HG03442 (cell line): ENCODE results near the gene SHCBP1L.

Experiments used
- ATAC-seq: cut with Tn5 transposase; IDR thresholded peaks from one replicate; pipeline ENCODE4 v1.9.1; 2021; ENCODE audit warnings: mild to moderate bottlenecking, moderate library complexity; ENCODE audit not compliant: unreplicated experiment

Gene SHCBP1L

DNA sequence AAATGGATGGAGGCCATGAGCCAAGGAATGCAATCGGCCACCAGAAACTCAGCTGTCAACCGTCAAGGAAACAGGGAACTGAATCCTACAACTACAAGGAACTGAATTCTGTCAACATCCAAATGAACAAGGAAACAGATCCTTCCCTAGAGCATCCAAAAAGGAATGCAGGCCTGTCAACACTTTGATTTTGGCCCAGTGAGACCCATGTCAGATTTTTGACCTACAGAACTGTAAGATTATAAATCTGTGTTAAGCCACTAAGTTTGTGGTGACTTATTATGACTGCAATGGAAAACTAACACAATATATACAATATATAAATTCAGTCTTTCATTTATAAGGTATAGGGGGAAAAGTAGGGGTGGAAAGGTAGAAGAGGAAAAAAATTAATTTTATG lies 55.3 kb downstream of the SHCBP1L start:
- ATAC-seq, result no peak

- ATAC-seq, result no peak
These were observed 61.9 kb downstream of the SHCBP1L start for GRCh38 chr1:182890927-182891610.

DNA sequence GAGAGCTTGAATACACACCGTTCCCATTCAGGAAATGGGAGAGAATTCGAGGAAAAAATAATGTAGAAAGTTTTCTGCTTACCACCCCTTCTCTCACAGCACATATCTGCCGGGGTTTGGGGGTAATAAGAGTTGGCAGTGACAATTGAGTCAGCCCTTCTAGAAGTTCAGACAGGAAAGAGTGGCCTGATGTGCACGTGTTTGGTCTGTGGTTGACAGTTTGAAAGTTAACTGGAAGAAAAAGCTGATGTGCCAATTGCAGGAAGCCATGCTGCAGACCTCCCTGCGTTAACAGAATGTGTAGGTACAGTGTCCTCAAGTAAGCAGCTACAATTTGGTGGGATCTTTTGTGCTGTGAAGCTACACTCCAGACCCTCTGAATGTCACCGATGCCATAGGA lies 63.0 kb downstream of the SHCBP1L start:
- no peak for ATAC-seq

- no peak for ATAC-seq
These were observed 64.0 kb downstream of the SHCBP1L start for GRCh38 chr1:182888736-182889531.

- no peak for ATAC-seq
These were observed 66.0 kb downstream of the SHCBP1L start for GRCh38 chr1:182886985-182887384.

DNA sequence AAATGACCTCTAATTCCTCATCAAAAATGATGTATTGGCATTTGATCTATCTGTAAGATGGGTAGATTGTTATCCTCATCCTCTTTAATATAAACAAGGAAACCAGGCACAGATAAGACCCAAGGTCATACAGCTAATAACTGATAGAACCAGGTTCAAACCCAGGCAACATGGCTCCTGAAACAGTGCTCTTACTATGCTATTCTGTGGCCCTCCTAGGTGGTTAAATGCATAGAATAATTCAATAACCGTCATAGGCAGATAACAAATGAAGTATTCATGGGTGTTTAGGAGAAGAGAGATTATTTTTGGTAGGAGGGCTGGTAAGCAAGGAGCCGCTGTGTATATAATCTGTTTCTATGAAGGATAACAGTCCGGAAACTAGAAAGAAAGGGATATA lies 67.4 kb downstream of the SHCBP1L start:
- ATAC-seq, result no peak

DNA sequence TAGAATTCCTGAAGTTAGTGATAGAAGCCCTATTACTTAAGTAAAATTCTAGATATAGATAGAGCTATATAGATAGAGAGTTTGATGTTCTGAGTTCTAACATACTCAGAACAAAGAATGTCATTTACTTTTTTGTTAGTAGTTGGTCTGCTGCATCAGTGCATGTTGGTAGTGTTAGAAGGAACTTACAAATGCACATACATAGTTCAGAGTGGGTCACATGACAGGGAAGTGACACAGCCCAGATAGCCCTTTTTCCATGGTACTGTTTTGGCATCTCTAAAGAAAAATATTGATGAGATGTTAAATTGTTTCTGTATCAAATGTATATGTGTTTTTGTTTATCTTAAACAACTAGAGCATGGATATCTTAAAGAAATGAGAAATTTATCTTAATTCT lies 68.1 kb downstream of the SHCBP1L start:
- no peak for ATAC-seq

DNA sequence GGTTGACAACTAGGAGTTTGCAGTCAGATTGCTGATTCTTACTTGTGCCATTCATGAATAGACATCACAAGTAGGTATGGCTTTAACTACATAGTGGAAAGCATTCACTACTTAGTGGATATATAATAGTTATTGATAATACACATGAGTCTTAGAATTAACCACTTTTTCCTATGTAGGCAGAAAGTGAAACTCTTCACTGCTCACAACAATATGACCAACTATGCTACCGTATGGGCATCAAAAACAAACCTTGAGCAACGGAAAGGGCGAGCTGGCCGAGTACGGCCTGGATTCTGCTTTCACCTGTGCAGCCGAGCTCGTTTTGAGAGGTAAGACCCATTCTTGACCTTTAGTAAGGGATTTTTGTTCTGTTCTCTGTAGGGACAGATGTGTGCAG lies 75.1 kb downstream of the SHCBP1L start:
- ATAC-seq, result no peak

DNA sequence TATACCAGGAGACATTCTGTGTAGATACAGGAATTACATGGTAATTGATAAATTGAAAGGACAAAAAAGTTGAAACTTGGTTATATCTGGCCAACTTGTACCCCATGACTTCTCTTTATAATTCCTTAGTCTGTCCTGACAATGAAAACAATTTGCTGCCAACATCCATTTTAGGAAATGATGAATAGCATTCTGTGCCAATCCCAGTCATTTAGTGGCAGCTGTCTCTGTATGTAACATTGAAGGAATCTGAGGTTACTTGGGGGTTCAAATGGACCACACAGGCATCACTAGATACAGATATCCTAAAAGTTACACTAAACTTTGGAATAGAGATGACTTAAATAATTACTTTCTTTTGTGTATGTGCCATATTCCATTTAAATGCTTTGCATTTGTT lies 75.6 kb downstream of the SHCBP1L start:
- no peak for ATAC-seq

GRCh38 chr1:182875889-182876288 lies 77.1 kb downstream of the SHCBP1L start:
- ATAC-seq, result no peak

DNA sequence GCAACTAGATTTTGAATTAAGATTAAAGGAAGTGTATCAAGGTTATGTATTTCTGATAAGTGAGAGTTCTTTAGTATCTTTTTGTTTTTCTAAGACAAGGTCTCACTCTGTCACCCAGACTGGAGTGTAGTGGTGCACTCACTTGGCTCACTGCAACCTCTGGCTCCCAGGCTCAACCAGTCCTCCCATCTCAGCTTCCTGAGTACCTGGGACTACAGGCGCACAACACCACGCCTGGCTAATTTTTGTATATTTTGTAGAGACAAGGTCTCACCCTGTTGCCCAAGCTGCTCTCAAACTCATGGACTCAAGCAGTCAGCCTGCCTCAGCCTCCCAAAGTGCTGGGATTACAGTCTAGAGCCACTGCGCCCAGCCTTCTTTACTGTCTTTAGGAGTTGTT lies 80.1 kb downstream of the SHCBP1L start:
- ATAC-seq, result no peak

DNA sequence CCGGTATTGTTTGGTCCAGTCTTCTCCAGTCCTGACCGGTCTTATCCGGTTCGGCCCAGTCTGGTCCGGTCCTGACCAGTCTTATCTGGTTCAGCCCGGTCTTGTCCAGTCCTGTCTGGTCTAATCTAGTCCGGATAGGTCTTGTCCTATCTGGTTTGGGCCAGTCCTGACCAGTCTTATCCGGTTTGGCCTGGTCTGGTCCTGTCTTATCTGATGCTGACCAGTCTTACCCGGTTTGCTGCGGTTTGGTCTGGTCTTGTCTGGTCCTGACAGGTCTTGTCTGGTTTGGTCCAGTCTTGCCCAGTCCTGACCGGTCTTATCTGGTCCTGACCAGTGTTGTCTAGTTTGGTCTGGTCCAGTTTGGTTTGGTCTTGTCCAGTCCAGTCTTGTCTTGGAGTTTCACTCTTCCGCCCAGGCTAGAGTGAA lies 83.7 kb downstream of the SHCBP1L start:
- ATAC-seq, result no peak

DNA sequence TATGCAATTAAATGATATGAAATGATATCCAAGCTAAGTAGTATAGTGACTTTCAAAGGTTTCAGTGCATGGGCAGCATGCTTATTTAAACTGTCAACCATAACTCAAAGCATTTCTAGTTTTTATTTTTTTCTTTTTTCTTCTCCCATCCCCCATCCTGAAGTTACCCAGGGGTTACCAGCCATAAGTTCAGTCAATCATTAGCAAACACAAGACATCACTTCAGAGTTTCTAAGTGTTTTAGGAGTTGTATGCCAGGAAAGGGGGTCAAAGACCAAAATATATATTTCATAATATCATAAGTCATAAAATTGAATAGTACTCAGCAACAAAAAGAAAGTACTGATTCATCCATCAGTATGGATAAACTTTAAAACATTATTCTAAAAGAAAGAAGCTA lies 85.1 kb downstream of the SHCBP1L start:
- ATAC-seq, result no peak

GRCh38 chr1:182863940-182864339 lies 89.0 kb downstream of the SHCBP1L start:
- ATAC-seq, result no peak

- ATAC-seq, result no peak
These were observed 90.1 kb downstream of the SHCBP1L start for GRCh38 chr1:182862827-182863226.

GRCh38 chr1:182861994-182862393 lies 91.0 kb downstream of the SHCBP1L start:
- no peak for ATAC-seq

- no peak for ATAC-seq
These were observed 92.3 kb downstream of the SHCBP1L start for GRCh38 chr1:182860658-182861057.

- ATAC-seq, result no peak
These were observed 95.8 kb downstream of the SHCBP1L start for GRCh38 chr1:182857212-182857611.

DNA sequence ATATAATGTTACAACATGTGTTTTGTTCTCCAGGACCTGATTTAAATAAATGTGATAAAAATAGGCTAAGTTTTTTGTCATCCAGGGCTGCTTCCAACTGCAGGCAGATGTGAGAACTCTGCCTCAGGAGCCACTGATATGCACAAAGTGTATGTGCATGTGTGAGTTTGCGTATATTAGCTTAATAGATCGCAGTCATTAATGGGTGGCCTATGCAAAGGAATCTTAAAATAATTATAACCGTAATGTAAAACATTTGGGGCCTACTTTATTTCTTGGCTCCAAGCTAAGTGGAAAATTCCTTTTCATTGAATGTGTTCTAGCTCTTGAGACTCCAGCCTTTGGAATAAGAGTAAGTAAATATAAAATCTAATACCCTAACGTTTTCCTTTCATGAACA lies 97.1 kb downstream of the SHCBP1L start:
- no peak for ATAC-seq

- ATAC-seq, result no peak
These were observed 101.1 kb downstream of the SHCBP1L start for GRCh38 chr1:182851825-182852224.

- no peak for ATAC-seq
These were observed 102.6 kb downstream of the SHCBP1L start for GRCh38 chr1:182850319-182850718.
